ENCODE measurements around the gene SLC15A3. TPM values are rescaled to one million over a fixed set of nuclear protein-coding genes. Genes with fewer than 3 reads are reported as not detected.

The SLC15A3 gene
- polyA plus RNA-seq, 1 of the 3 experiments (the other 2 are of a cell fraction), result not detected

GRCh38 chr11:60891103-60891741, 60.8 kb downstream of the SLC15A3 start:
- no peak for DNase-seq
- Histone ChIP-seq H3K27me3 (ENCODE audit: insufficient read depth) (no peaks in the 10 kb centered on the region), H3K36me3 (replicated peaks in 1 of 2; ENCODE audit: control insufficient read depth in 1 of 2, insufficient read depth in 2 of 2, low read length in 1 of 2) (peaks cover 31 to 39% of the 10 kb centered on the region in 2 experiments), H3K9me3 (no peaks in the 10 kb centered on the region), H3K79me2 (ENCODE audit: insufficient read depth) (no peaks in the 10 kb centered on the region), H4K20me1 (ENCODE audit: insufficient read depth) (no peaks in the 10 kb centered on the region), H3K4me2 (no peak overlapping the region), H2AFZ (ENCODE audit: low read depth) (no peak overlapping the region), H3K4me1 (ENCODE audit: control insufficient read depth in 1 of 2, insufficient read depth in 2 of 2, low read depth in 1 of 2, low read length in 1 of 2) (peaks cover 0 to 11% of the 10 kb centered on the region in 2 experiments; a peak in 1 of 4 replicates), H3K9me2 (no peaks in the 10 kb centered on the region), H3K9ac (no peak overlapping the region), H3F3A (replicated peaks; ENCODE audit: insufficient read depth) (peaks cover 3% of the 10 kb centered on the region), H3K27ac (ENCODE audit: low read depth in 2 of 2, low read length in 1 of 2) (peak overlapping the region in 1 of 2 experiments; percentile 3; a peak in 1 of 4 replicates), H3K4me3 (ENCODE audit: low read depth in 2 of 2, low read length in 1 of 2) (no peak overlapping the region)
- POLR2A ChIA-PET, result no interaction called here
- no peak for TF ChIP-seq MAX (IDR thresholded peaks at IDR 0.05; ENCODE audit: low read depth)
- TF ChIP-seq REST (IDR thresholded peaks at IDR 0.05; ENCODE audit: low read depth, low read length), result no peak
- TF ChIP-seq FOXM1 (IDR thresholded peaks at IDR 0.05; ENCODE audit: low read depth), result no peak
- TF ChIP-seq EZH2phosphoT487 (IDR thresholded peaks at IDR 0.05; ENCODE audit: borderline replicate concordance, low read depth), result no peak
- TF ChIP-seq RXRA (IDR thresholded peaks at IDR 0.05; ENCODE audit: borderline replicate concordance, low read depth), result no peak
- no peak for TF ChIP-seq RAD21 (IDR thresholded peaks at IDR 0.05; ENCODE audit: low read length)
- 96% methylated on average over 6 of the region's 7 CpGs for WGBS (ENCODE audit: low lambda C conversion rate)
- CTCF ChIA-PET, result interaction anchor here (1.6 to 21.9 kb wide), 3 partner anchors 7 to 116 kb away, joined by 5 to 550 read pairs (median 55); partner anchors contain the start of gene CCDC86

- no peak overlapping the region for H3K9ac ChIP-seq
Observed at GRCh38 chr11:60890696-60891095, 61.3 kb downstream of the SLC15A3 start.

More at GRCh38 chr11:60890696-60891095, 61.3 kb downstream of the SLC15A3 start:
- POLR2A ChIA-PET, result no interaction called here
- Histone ChIP-seq H3K9me2 (no peaks in the 10 kb centered on the region), H3K4me1 (ENCODE audit: control insufficient read depth in 1 of 2, insufficient read depth in 2 of 2, low read depth in 1 of 2, low read length in 1 of 2) (peaks cover 0 to 11% of the 10 kb centered on the region in 2 experiments; a peak in 1 of 4 replicates), H3K27ac (ENCODE audit: low read depth in 2 of 2, low read length in 1 of 2) (no peak overlapping the region), H2AFZ (ENCODE audit: low read depth) (no peak overlapping the region), H3K79me2 (ENCODE audit: insufficient read depth) (no peaks in the 10 kb centered on the region), H3K9me3 (no peaks in the 10 kb centered on the region), H3K4me3 (ENCODE audit: low read depth in 2 of 2, low read length in 1 of 2) (no peak overlapping the region), H3K36me3 (replicated peaks in 1 of 2; ENCODE audit: control insufficient read depth in 1 of 2, insufficient read depth in 2 of 2, low read length in 1 of 2) (peaks cover 25 to 34% of the 10 kb centered on the region in 2 experiments), H3F3A (replicated peaks; ENCODE audit: insufficient read depth) (peaks cover 3% of the 10 kb centered on the region), H3K4me2 (no peak overlapping the region), H3K27me3 (ENCODE audit: insufficient read depth) (no peaks in the 10 kb centered on the region), H4K20me1 (ENCODE audit: insufficient read depth) (no peaks in the 10 kb centered on the region)
- no peak for TF ChIP-seq NRF1 (IDR thresholded peaks at IDR 0.05; ENCODE audit: low read depth, low read length)
- no peak for TF ChIP-seq PBX3 (IDR thresholded peaks at IDR 0.05)
- TF ChIP-seq CTCF (IDR thresholded peaks at IDR 0.05), result no peak
- no peak for TF ChIP-seq TCF12 (IDR thresholded peaks at IDR 0.05)
- no peak for TF ChIP-seq MAX (IDR thresholded peaks at IDR 0.05; ENCODE audit: low read depth)
- TF ChIP-seq FOXJ3 (CRISPR knock-in tag; IDR thresholded peaks at IDR 0.05), result no peak
- TF ChIP-seq POLR2AphosphoS5 (IDR thresholded peaks at IDR 0.05; ENCODE audit: low read depth, low read length), result no peak
- 57% methylated on average over 3 of the region's 5 CpGs for WGBS (ENCODE audit: low lambda C conversion rate)
- DNase-seq, result no peak
- CTCF ChIA-PET, result interaction anchor here (0.7 to 21.9 kb wide), 3 partner anchors 8 to 828 kb away, joined by 3 to 550 read pairs (median 55); partner anchors contain the start of gene CCDC86

All from SK-N-SH (cell line).